Central memory CD8-positive, alpha-beta T cell (primary cell): Measurements from ENCODE around the gene ATP2C2.

Experiments
- ATAC-seq: fragments of 150-1000 bp; cut with Tn5 transposase; replicated peaks from 2 replicates; pipeline ENCODE4 v1.10.0; 2022; ENCODE audit warnings: mild to moderate bottlenecking, moderate FRiP score, moderate number of reproducible peaks; ENCODE audit not compliant: poor library complexity, severe bottlenecking; ENCODE audit errors: extremely low read depth
- DNase-seq, 2 donors: peaks; one replicate each; pipeline ENCODE4 v3.0.0; 2021; ENCODE audit warnings: low spot score in 2 of 2
- H3K27ac Mint-ChIP-seq: one replicate; pipeline ENCODE4 v1.8.0; 2022; ENCODE audit warnings: low read depth, mild to moderate bottlenecking, moderate library complexity, mixed read lengths
- H3K27me3 Mint-ChIP-seq: one replicate; pipeline ENCODE4 v1.8.0; 2022; ENCODE audit warnings: mixed read lengths
- H3K36me3 Mint-ChIP-seq: one replicate; pipeline ENCODE4 v1.8.0; 2022; ENCODE audit warnings: mild to moderate bottlenecking, moderate library complexity, mixed read lengths; ENCODE audit not compliant: insufficient read depth
- H3K4me1 Mint-ChIP-seq: one replicate; pipeline ENCODE4 v1.8.0; 2022; ENCODE audit warnings: mixed read lengths
- H3K4me3 Mint-ChIP-seq: one replicate; pipeline ENCODE4 v1.8.0; 2022; ENCODE audit warnings: mild to moderate bottlenecking, moderate library complexity, mixed read lengths
- H3K9me3 Mint-ChIP-seq: one replicate; pipeline ENCODE4 v1.8.0; 2022; ENCODE audit warnings: mixed read lengths

Gene ATP2C2

GRCh38 chr16:84427553-84427952 is 59.2 kb downstream of the ATP2C2 start:
- H3K9me3 Mint-ChIP-seq, result no peaks in the 10 kb centered on the region
- ATAC-seq (no peak), DNase-seq (no peak)
- no peaks in the 10 kb centered on the region for H3K36me3 Mint-ChIP-seq
- no peak overlapping the region for H3K4me3 Mint-ChIP-seq
- H3K27me3 Mint-ChIP-seq, result peaks cover 73% of the 10 kb centered on the region
- no peak overlapping the region for H3K27ac Mint-ChIP-seq
- H3K4me1 Mint-ChIP-seq, result no peaks in the 10 kb centered on the region

GRCh38 chr16:84430860-84431259 is 62.5 kb downstream of the ATP2C2 start:
- Mint-ChIP-seq H3K4me1 (no peaks in the 10 kb centered on the region), H3K36me3 (no peaks in the 10 kb centered on the region), H3K27ac (no peak overlapping the region), H3K27me3 (peaks cover 65% of the 10 kb centered on the region), H3K9me3 (no peaks in the 10 kb centered on the region), H3K4me3 (no peak overlapping the region)
- ATAC-seq (no peak), DNase-seq (no peak)

GRCh38 chr16:84434800-84435199 is 66.5 kb downstream of the ATP2C2 start:
- no peak for DNase-seq
- H3K27ac Mint-ChIP-seq, result no peak overlapping the region

GRCh38 chr16:84436196-84436595 is 67.9 kb downstream of the ATP2C2 start:
- no peak for ATAC-seq
- Mint-ChIP-seq H3K27ac (no peak overlapping the region), H3K4me1 (no peaks in the 10 kb centered on the region), H3K9me3 (no peaks in the 10 kb centered on the region), H3K36me3 (no peaks in the 10 kb centered on the region), H3K27me3 (peaks cover 22% of the 10 kb centered on the region), H3K4me3 (no peak overlapping the region)
- no peak for DNase-seq

More at GRCh38 chr16:84434800-84435199, 66.5 kb downstream of the ATP2C2 start:
- Mint-ChIP-seq H3K4me1 (no peaks in the 10 kb centered on the region), H3K27me3 (peaks cover 29% of the 10 kb centered on the region), H3K4me3 (no peak overlapping the region), H3K9me3 (no peaks in the 10 kb centered on the region), H3K36me3 (no peaks in the 10 kb centered on the region)
- ATAC-seq, result no peak

GRCh38 chr16:84438971-84439696 is 70.8 kb downstream of the ATP2C2 start:
- no peaks in the 10 kb centered on the region for H3K36me3 Mint-ChIP-seq
- no peaks in the 10 kb centered on the region for H3K9me3 Mint-ChIP-seq
- H3K27me3 Mint-ChIP-seq, result peaks cover 35% of the 10 kb centered on the region
- ATAC-seq (no peak), DNase-seq (no peak)
- no peaks in the 10 kb centered on the region for H3K4me1 Mint-ChIP-seq
- H3K4me3 Mint-ChIP-seq, result no peak overlapping the region
- no peak overlapping the region for H3K27ac Mint-ChIP-seq

GRCh38 chr16:84442416-84443145 is 74.2 kb downstream of the ATP2C2 start:
- no peak for ATAC-seq
- H3K9me3 Mint-ChIP-seq, result no peaks in the 10 kb centered on the region
- H3K27me3 Mint-ChIP-seq, result peaks cover 35% of the 10 kb centered on the region
- no peak for DNase-seq
- H3K27ac Mint-ChIP-seq, result no peak overlapping the region
- H3K4me3 Mint-ChIP-seq, result no peak overlapping the region
- no peaks in the 10 kb centered on the region for H3K4me1 Mint-ChIP-seq
- H3K36me3 Mint-ChIP-seq, result no peaks in the 10 kb centered on the region

GRCh38 chr16:84443166-84443802 is 74.9 kb downstream of the ATP2C2 start:
- H3K4me1 Mint-ChIP-seq, result no peaks in the 10 kb centered on the region
- no peak overlapping the region for H3K4me3 Mint-ChIP-seq
- H3K27me3 Mint-ChIP-seq, result peaks cover 35% of the 10 kb centered on the region
- no peaks in the 10 kb centered on the region for H3K9me3 Mint-ChIP-seq
- H3K27ac Mint-ChIP-seq, result no peak overlapping the region
- no peaks in the 10 kb centered on the region for H3K36me3 Mint-ChIP-seq
- DNase-seq (no peak), ATAC-seq (no peak)

GRCh38 chr16:84444476-84444875 is 76.1 kb downstream of the ATP2C2 start:
- ATAC-seq, result no peak
- H3K27me3 Mint-ChIP-seq, result peaks cover 35% of the 10 kb centered on the region
- no peaks in the 10 kb centered on the region for H3K9me3 Mint-ChIP-seq
- H3K4me1 Mint-ChIP-seq, result no peaks in the 10 kb centered on the region
- H3K36me3 Mint-ChIP-seq, result no peaks in the 10 kb centered on the region
- H3K4me3 Mint-ChIP-seq, result no peak overlapping the region
- H3K27ac Mint-ChIP-seq, result no peak overlapping the region
- no peak for DNase-seq

- H3K36me3 Mint-ChIP-seq, result no peaks in the 10 kb centered on the region
- no peak overlapping the region for H3K27ac Mint-ChIP-seq
- H3K4me3 Mint-ChIP-seq, result no peak overlapping the region
- peaks cover 30% of the 10 kb centered on the region for H3K27me3 Mint-ChIP-seq
- ATAC-seq (no peak), DNase-seq (no peak)
- H3K4me1 Mint-ChIP-seq, result no peaks in the 10 kb centered on the region
- H3K9me3 Mint-ChIP-seq, result no peaks in the 10 kb centered on the region
Measured at GRCh38 chr16:84446084-84446483, 77.7 kb downstream of the ATP2C2 start.

- Mint-ChIP-seq H3K27ac (no peak overlapping the region), H3K4me1 (no peaks in the 10 kb centered on the region), H3K9me3 (no peaks in the 10 kb centered on the region), H3K27me3 (peaks cover 23% of the 10 kb centered on the region), H3K36me3 (no peaks in the 10 kb centered on the region), H3K4me3 (no peak overlapping the region)
- ATAC-seq (no peak), DNase-seq (no peak)
Measured at GRCh38 chr16:84446596-84447392, 78.5 kb downstream of the ATP2C2 start.

- H3K36me3 Mint-ChIP-seq, result no peaks in the 10 kb centered on the region
- no peak overlapping the region for H3K27ac Mint-ChIP-seq
- no peak for DNase-seq
- no peak for ATAC-seq
- H3K9me3 Mint-ChIP-seq, result no peaks in the 10 kb centered on the region
- no peaks in the 10 kb centered on the region for H3K4me1 Mint-ChIP-seq
- H3K4me3 Mint-ChIP-seq, result no peak overlapping the region
- peaks cover 6% of the 10 kb centered on the region for H3K27me3 Mint-ChIP-seq
Measured at GRCh38 chr16:84448444-84448843, 80.1 kb downstream of the ATP2C2 start.
